ENCODE results near the gene CDK19. TPM values are rescaled to one million over a fixed set of nuclear protein-coding genes. Genes with fewer than 3 reads are reported as not detected.

CDK19 gene
- total RNA-seq, 1 experiment from 2014 or later, result 7.0 TPM

DNA sequence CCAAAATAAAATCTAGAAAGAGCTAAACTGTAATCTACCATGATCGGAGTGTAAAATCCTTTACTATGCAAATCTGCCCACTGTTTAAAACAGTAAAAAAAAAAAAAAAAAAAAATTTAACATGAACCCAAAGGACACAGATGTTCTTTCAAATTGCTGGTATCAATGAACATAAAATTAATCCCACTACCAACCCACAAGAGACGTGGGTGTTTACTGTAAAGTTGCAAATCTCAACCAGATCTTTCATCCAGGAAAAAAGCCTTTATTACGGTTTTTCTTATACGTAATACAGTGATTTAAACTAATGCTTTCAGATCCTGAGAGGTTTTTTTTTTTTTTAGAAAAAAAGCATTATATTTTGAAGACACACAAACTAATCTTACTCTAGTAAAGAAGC is 2.5 kb downstream of the CDK19 start:
- no CpG with 5 or more reads among the region's 4 CpGs for WGBS (ENCODE audit: extremely low coverage, insufficient read length, low lambda C conversion rate)
- H3K23ac ChIP-seq (ENCODE audit: insufficient read length, low read depth, low read length), result no peak overlapping the region
- H3K27me3 ChIP-seq (ENCODE audit: insufficient read depth, low read length), result no peaks in the 10 kb centered on the region
- H2BK120ac ChIP-seq (ENCODE audit: low read depth, low read length, poor library complexity, severe bottlenecking), result no peak overlapping the region
- H3K9ac ChIP-seq (ENCODE audit: extremely low read depth, insufficient read length, low read length), result no peak overlapping the region
- no peaks in the 10 kb centered on the region for H3K27me3 Mint-ChIP-seq (ENCODE audit: low read depth)
- H3K9me3 Mint-ChIP-seq, result no peaks in the 10 kb centered on the region; a peak in 1 of 5 replicates
- peaks cover 0 to 2% (median 0%) of the 10 kb centered on the region in 3 experiments; a peak in 2 of 7 replicates for H3K36me3 Mint-ChIP-seq (ENCODE audit: insufficient read depth in 1 of 3, low read depth in 3 of 3)
- no peak overlapping the region for H2AK5ac ChIP-seq (ENCODE audit: insufficient read length, low read length)
- H4K5ac ChIP-seq (ENCODE audit: insufficient read length, low read depth, low read length), result no peak overlapping the region
- no peak for DNase-seq
- H2BK5ac ChIP-seq (ENCODE audit: insufficient read length, low read length), result no peak overlapping the region
- no peak overlapping the region for H3K4ac ChIP-seq (ENCODE audit: low read depth, low read length)
- no peaks in the 10 kb centered on the region for H3K4me1 ChIP-seq (ENCODE audit: insufficient read depth, low read length)
- H4K8ac ChIP-seq (replicated peaks; ENCODE audit: insufficient read length, low read depth, low read length), result no peak overlapping the region
- H3K79me1 ChIP-seq (ENCODE audit: insufficient read depth, low read depth, low read length, poor library complexity, severe bottlenecking), result no peaks in the 10 kb centered on the region
- no peak overlapping the region for H3T11ph ChIP-seq (ENCODE audit: low read length)
- no peak overlapping the region for H3K4me3 Mint-ChIP-seq
- no peak overlapping the region for H3K4me2 ChIP-seq (ENCODE audit: insufficient read depth, insufficient read length, low read length)
- H3K18ac ChIP-seq (ENCODE audit: insufficient read length, low read depth, low read length), result no peak overlapping the region
- no peak overlapping the region for H2BK15ac ChIP-seq (ENCODE audit: low read depth, low read length)
- H3K23me2 ChIP-seq (ENCODE audit: insufficient read length, low read depth, low read length, poor library complexity, severe bottlenecking), result peaks cover 6% of the 10 kb centered on the region
- no peak overlapping the region for H3K27ac ChIP-seq (ENCODE audit: insufficient read length, low read depth, low read length)
- no peak overlapping the region for H3K56ac ChIP-seq (ENCODE audit: insufficient read length, low read depth, low read length)
- TF ChIP-seq, protein P1, sequence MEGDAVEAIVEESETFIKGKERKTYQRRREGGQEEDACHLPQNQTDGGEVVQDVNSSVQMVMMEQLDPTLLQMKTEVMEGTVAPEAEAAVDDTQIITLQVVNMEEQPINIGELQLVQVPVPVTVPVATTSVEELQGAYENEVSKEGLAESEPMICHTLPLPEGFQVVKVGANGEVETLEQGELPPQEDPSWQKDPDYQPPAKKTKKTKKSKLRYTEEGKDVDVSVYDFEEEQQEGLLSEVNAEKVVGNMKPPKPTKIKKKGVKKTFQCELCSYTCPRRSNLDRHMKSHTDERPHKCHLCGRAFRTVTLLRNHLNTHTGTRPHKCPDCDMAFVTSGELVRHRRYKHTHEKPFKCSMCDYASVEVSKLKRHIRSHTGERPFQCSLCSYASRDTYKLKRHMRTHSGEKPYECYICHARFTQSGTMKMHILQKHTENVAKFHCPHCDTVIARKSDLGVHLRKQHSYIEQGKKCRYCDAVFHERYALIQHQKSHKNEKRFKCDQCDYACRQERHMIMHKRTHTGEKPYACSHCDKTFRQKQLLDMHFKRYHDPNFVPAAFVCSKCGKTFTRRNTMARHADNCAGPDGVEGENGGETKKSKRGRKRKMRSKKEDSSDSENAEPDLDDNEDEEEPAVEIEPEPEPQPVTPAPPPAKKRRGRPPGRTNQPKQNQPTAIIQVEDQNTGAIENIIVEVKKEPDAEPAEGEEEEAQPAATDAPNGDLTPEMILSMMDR (conservative IDR thresholded peaks at IDR 0.05), result no peak
- H4K91ac ChIP-seq (ENCODE audit: insufficient read length, low read depth, low read length), result no peak overlapping the region
- H2BK20ac ChIP-seq (ENCODE audit: low read depth, low read length, poor library complexity, severe bottlenecking), result no peak overlapping the region
- no peaks in the 10 kb centered on the region for H3K9me3 ChIP-seq (ENCODE audit: control insufficient read depth, low read depth, low read length)
- H3K27ac Mint-ChIP-seq, result no peak overlapping the region
- H4K20me1 ChIP-seq (ENCODE audit: control insufficient read depth, insufficient read depth, insufficient read length), result no peaks in the 10 kb centered on the region
- H2AFZ ChIP-seq (ENCODE audit: low read length), result no peak overlapping the region
- no peak overlapping the region for H3K14ac ChIP-seq (ENCODE audit: insufficient read depth, low read length)
- no peak overlapping the region for H2BK12ac ChIP-seq (ENCODE audit: insufficient read length, low read depth, low read length)
- peaks cover 6% of the 10 kb centered on the region; the same call in 1 of the 2 replicates for H3K79me2 ChIP-seq (ENCODE audit: insufficient read depth, low read length)
- peaks cover 14 to 16% of the 10 kb centered on the region in 2 experiments for H3K4me1 Mint-ChIP-seq

Measured in H9 (cell line).